DND-41 (cell line): ENCODE measurements around the gene POLA1.

ENCODE experiments used
- ATAC-seq: fragments of 200-7000 bp; cut with Tn5 transposase; 3 replicates; pipeline ENCODE4 v1.9.1; 2021; ENCODE audit warnings: low read depth; ENCODE audit not compliant: insufficient read depth
- DNase-seq: peaks from one replicate; pipeline ENCODE4 v3.0.0-alpha.2; 2020
- H2AFZ ChIP-seq: 2 replicates; pipeline ENCODE4 v1.6.0; 2012; ENCODE audit warnings: low read depth, low read length
- H3K27ac ChIP-seq: 2 replicates; pipeline ENCODE4 v1.5.1; 2012; ENCODE audit warnings: low read length, inconsistent platforms
- H3K27me3 ChIP-seq: fragments of 200-600 bp; sonication (generic); 2 replicates; pipeline ENCODE4 v1.6.0; 2012; ENCODE audit warnings: low read length, mild to moderate bottlenecking, inconsistent platforms; ENCODE audit not compliant: insufficient read depth, poor library complexity
- H3K36me3 ChIP-seq: 2 replicates; pipeline ENCODE4 v1.5.1; 2012; ENCODE audit warnings: low read length, inconsistent platforms; ENCODE audit not compliant: insufficient read depth
- H3K4me1 ChIP-seq: 2 replicates; pipeline ENCODE4 v1.5.1; 2012; ENCODE audit warnings: mild to moderate bottlenecking, low read length; ENCODE audit not compliant: insufficient read depth
- H3K4me2 ChIP-seq: 2 replicates; pipeline ENCODE4 v1.6.0; 2012; ENCODE audit warnings: mild to moderate bottlenecking, moderate library complexity, low read length, inconsistent platforms; ENCODE audit not compliant: insufficient read depth
- H3K4me3 ChIP-seq, 2 experiments: fragments of 200-600 bp in 1 of 2; shearing (Covaris generic) in 1 of 2; 2 replicates each; pipeline ENCODE4 v1.5.1; 2012 to 2016; ENCODE audit warnings: inconsistent platforms in 2 of 2, low read length in 2 of 2, mild to moderate bottlenecking in 2 of 2, low read depth in 1 of 2, moderate library complexity in 1 of 2
- H3K79me2 ChIP-seq: 2 replicates; pipeline ENCODE4 v1.6.0; 2012; ENCODE audit warnings: low read length, inconsistent platforms; ENCODE audit not compliant: insufficient read depth
- H3K9ac ChIP-seq: 2 replicates; pipeline ENCODE4 v1.6.0; 2012; ENCODE audit warnings: low read depth, mild to moderate bottlenecking, inconsistent platforms, low read length, moderate library complexity
- H3K9me3 ChIP-seq: 2 replicates; pipeline ENCODE4 v1.5.1; 2012; ENCODE audit warnings: low read length, moderate library complexity, mild to moderate bottlenecking, inconsistent platforms; ENCODE audit not compliant: insufficient read depth, severe bottlenecking
- H4K20me1 ChIP-seq: 2 replicates; pipeline ENCODE4 v1.6.0; 2012; ENCODE audit warnings: low read length; ENCODE audit not compliant: insufficient read depth
- EZH2 ChIP-seq: IDR thresholded peaks from 3 replicates; pipeline ENCODE4 v1.6.1; 2012; ENCODE audit warnings: borderline replicate concordance, low read depth, mild to moderate bottlenecking, moderate library complexity, low read length, inconsistent platforms; ENCODE audit not compliant: severe bottlenecking
- TF ChIP-seq, protein P1 (sequence below): IDR thresholded peaks from 2 replicates; pipeline ENCODE4 v1.5.1; 2012; ENCODE audit warnings: borderline replicate concordance, low read length, moderate library complexity, mild to moderate bottlenecking; ENCODE audit not compliant: poor library complexity, severe bottlenecking; ENCODE audit errors: extremely low read depth

The POLA1 gene

GRCh38 chrX:24692305-24692704, 1.4 kb upstream of the POLA1 start:
- Histone ChIP-seq H3K9me3 (no peaks in the 10 kb centered on the region), H2AFZ (peak overlapping the region; percentile 71), H3K4me1 (peaks cover 37% of the 10 kb centered on the region), H3K27ac (no peak overlapping the region), H4K20me1 (peaks cover 19% of the 10 kb centered on the region; the same call in 1 of the 2 replicates), H3K36me3 (peaks cover 19% of the 10 kb centered on the region), H3K27me3 (no peaks in the 10 kb centered on the region), H3K9ac (peak overlapping the region; percentile 82; the same call in 1 of the 2 replicates), H3K4me2 (peak overlapping the region; percentile 63), H3K4me3 (no peak overlapping the region), H3K79me2 (peaks cover 41% of the 10 kb centered on the region)
- DNase-seq = no peak
- TF ChIP-seq, protein P1, sequence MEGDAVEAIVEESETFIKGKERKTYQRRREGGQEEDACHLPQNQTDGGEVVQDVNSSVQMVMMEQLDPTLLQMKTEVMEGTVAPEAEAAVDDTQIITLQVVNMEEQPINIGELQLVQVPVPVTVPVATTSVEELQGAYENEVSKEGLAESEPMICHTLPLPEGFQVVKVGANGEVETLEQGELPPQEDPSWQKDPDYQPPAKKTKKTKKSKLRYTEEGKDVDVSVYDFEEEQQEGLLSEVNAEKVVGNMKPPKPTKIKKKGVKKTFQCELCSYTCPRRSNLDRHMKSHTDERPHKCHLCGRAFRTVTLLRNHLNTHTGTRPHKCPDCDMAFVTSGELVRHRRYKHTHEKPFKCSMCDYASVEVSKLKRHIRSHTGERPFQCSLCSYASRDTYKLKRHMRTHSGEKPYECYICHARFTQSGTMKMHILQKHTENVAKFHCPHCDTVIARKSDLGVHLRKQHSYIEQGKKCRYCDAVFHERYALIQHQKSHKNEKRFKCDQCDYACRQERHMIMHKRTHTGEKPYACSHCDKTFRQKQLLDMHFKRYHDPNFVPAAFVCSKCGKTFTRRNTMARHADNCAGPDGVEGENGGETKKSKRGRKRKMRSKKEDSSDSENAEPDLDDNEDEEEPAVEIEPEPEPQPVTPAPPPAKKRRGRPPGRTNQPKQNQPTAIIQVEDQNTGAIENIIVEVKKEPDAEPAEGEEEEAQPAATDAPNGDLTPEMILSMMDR = no peak
- TF ChIP-seq EZH2 = no peak
- ATAC-seq = no peak

- Histone ChIP-seq H3K9ac (peak overlapping the region; percentile 82), H3K4me1 (peaks cover 37% of the 10 kb centered on the region), H2AFZ (no peak overlapping the region), H3K4me3 (peak overlapping the region; percentile 36 to 83; a peak in 3 of 4 replicates), H4K20me1 (peaks cover 24% of the 10 kb centered on the region; the same call in 1 of the 2 replicates), H3K4me2 (peak overlapping the region; percentile 62), H3K9me3 (no peaks in the 10 kb centered on the region), H3K79me2 (peaks cover 66% of the 10 kb centered on the region), H3K27ac (peak overlapping the region; percentile 89), H3K36me3 (peaks cover 25% of the 10 kb centered on the region), H3K27me3 (no peaks in the 10 kb centered on the region)
- ATAC-seq (no peak), DNase-seq (no peak)
- TF ChIP-seq EZH2 = no peak
- TF ChIP-seq, protein P1 = no peak
These were observed 1.1 kb downstream of the POLA1 start for GRCh38 chrX:24694825-24695224.

DNA sequence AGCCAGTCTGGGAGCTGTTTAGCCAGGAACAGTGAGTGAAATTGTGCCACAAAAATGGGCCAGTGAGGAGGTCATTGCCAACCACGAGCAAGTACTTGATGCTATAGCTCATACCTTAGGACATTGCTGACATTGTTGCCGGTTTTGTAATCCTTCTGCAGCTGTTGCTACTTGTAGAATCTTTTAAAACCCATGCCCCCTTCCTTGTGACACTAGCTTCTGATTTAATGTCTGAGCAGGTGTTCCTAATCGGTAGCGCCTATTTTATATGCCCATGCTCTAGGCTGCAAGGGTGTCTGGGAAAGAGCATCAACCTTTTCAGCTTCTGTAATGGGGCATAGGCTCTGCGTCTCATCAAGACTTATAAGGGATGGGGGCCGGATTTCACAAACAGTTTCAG, 2.6 kb downstream of the POLA1 start:
- Histone ChIP-seq H3K4me1 (peaks cover 37% of the 10 kb centered on the region), H3K4me2 (peak overlapping the region; percentile 62), H2AFZ (no peak overlapping the region), H3K9ac (peak overlapping the region; percentile 82; the same call in 1 of the 2 replicates), H3K4me3 (peak overlapping the region in 1 of 2 experiments; percentile 36; a peak in 2 of 4 replicates), H4K20me1 (peaks cover 24% of the 10 kb centered on the region; the same call in 1 of the 2 replicates), H3K9me3 (no peaks in the 10 kb centered on the region), H3K27me3 (no peaks in the 10 kb centered on the region), H3K79me2 (peaks cover 77% of the 10 kb centered on the region), H3K36me3 (peaks cover 37% of the 10 kb centered on the region), H3K27ac (no peak overlapping the region)
- DNase-seq = no peak
- no peak for ATAC-seq
- TF ChIP-seq, protein P1 = no peak
- TF ChIP-seq EZH2 = no peak
